Loucy (cell line): Measurements from ENCODE around the gene OSBPL7.

Experiments used
- EZH2phosphoT487 ChIP-seq: fragments of 200-600 bp; IDR thresholded peaks from 2 replicates; pipeline ENCODE4 v1.6.1; 2018; ENCODE audit warnings: antibody characterized with exemption, mild to moderate bottlenecking, moderate library complexity, borderline replicate concordance
- TF ChIP-seq, protein P1 (sequence below): fragments of 200-600 bp; sonication (generic); conservative IDR thresholded peaks from 2 replicates; pipeline ENCODE4 v1.5.1; 2014; ENCODE audit warnings: mild to moderate bottlenecking, antibody characterized with exemption, low read length

GRCh38 chr17:47763913-47764582 is 57.5 kb downstream of the OSBPL7 start:
- TF ChIP-seq, protein P1, sequence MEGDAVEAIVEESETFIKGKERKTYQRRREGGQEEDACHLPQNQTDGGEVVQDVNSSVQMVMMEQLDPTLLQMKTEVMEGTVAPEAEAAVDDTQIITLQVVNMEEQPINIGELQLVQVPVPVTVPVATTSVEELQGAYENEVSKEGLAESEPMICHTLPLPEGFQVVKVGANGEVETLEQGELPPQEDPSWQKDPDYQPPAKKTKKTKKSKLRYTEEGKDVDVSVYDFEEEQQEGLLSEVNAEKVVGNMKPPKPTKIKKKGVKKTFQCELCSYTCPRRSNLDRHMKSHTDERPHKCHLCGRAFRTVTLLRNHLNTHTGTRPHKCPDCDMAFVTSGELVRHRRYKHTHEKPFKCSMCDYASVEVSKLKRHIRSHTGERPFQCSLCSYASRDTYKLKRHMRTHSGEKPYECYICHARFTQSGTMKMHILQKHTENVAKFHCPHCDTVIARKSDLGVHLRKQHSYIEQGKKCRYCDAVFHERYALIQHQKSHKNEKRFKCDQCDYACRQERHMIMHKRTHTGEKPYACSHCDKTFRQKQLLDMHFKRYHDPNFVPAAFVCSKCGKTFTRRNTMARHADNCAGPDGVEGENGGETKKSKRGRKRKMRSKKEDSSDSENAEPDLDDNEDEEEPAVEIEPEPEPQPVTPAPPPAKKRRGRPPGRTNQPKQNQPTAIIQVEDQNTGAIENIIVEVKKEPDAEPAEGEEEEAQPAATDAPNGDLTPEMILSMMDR, result no peak
- TF ChIP-seq EZH2phosphoT487, result no peak
